H1 (cell line): ENCODE results near the gene KCNG3. TPM values are rescaled to one million over a fixed set of nuclear protein-coding genes. Genes with fewer than 3 reads are reported as not detected.

Experiments
- CTCF ChIA-PET: fragments of 300-600 bp; sonication (Branson Sonifier 250); formaldehyde crosslinking; loops from one replicate; lab custom pipeline; 2021; ENCODE audit not compliant: partially characterized antibody; lab: Charles Lee
- POLR2A ChIA-PET: fragments of 300-600 bp; sonication (Branson Sonifier 250); formaldehyde crosslinking; loops from one replicate; lab custom pipeline; 2021; ENCODE audit warnings: inconsistent platforms; ENCODE audit not compliant: partially characterized antibody; lab: Charles Lee
- DNase-seq, 2 experiments: peaks; one replicate each; pipeline versions ENCODE4 v3.0.0 to v3.0.0-alpha.2; 2010 to 2022; ENCODE audit warnings: low spot score in 2 of 2, low read depth in 1 of 2, mixed read lengths in 1 of 2
- FAIRE-seq: peaks from 2 replicates; lab custom pipeline; 2011; peaks lifted over from hg19 to GRCh38; lab: Jason Lieb, UNC
- H2AFZ ChIP-seq: 2 replicates; pipeline ENCODE4 v1.8.1; 2012; ENCODE audit warnings: low read length, inconsistent platforms
- H2AK5ac ChIP-seq: 2 replicates; pipeline ENCODE4 v1.6.1; 2013; ENCODE audit warnings: low read depth, low read length
- H2BK120ac ChIP-seq: replicated peaks from 2 replicates; pipeline ENCODE3; 2013; ENCODE audit warnings: low read depth, low read length, inconsistent platforms
- H2BK12ac ChIP-seq: 2 replicates; pipeline ENCODE4 v1.6.1; 2013; ENCODE audit warnings: low read depth, low read length
- H2BK15ac ChIP-seq: 2 replicates; pipeline ENCODE4 v1.6.1; 2013; ENCODE audit warnings: low read length
- H2BK20ac ChIP-seq: 2 replicates; pipeline ENCODE4 v1.6.1; 2013; ENCODE audit warnings: low read length
- H2BK5ac ChIP-seq: 2 replicates; pipeline ENCODE4 v1.6.1; 2013; ENCODE audit warnings: low read depth, low read length
- H3K14ac ChIP-seq: 2 replicates; pipeline ENCODE4 v1.6.1; 2013; ENCODE audit warnings: inconsistent platforms; ENCODE audit not compliant: insufficient read length
- H3K18ac ChIP-seq: 2 replicates; pipeline ENCODE4 v1.6.1; 2013; ENCODE audit warnings: low read length; ENCODE audit errors: extremely low read depth
- H3K23ac ChIP-seq: 2 replicates; pipeline ENCODE4 v1.6.1; 2013; ENCODE audit warnings: inconsistent platforms; ENCODE audit not compliant: insufficient read length
- H3K23me2 ChIP-seq: 2 replicates; pipeline ENCODE4 v1.6.1; 2013; ENCODE audit warnings: low read depth, low read length
- H3K27ac ChIP-seq: 2 replicates; pipeline ENCODE4 v1.6.1; 2011; ENCODE audit warnings: low read depth, low read length, inconsistent platforms
- H3K27me3 ChIP-seq, 4 experiments: replicated peaks in 1 of 4; 1 replicate in 1 of 4; 2 replicates in 3 of 4; pipeline versions ENCODE4 v1.6.1 to v1.8.1; 2011 to 2013; ENCODE audit warnings: low read length in 3 of 4, mild to moderate bottlenecking in 3 of 4, inconsistent platforms in 2 of 4, mixed read lengths in 2 of 4, moderate library complexity in 1 of 4; ENCODE audit not compliant: control insufficient read depth in 3 of 4, insufficient read depth in 3 of 4; ENCODE audit errors: extremely low read depth in 1 of 4
- H3K36me3 ChIP-seq, 4 experiments: 2 replicates each; pipeline versions ENCODE4 v1.6.1 to v1.8.1; 2011 to 2013; ENCODE audit warnings: mild to moderate bottlenecking in 4 of 4, low read length in 3 of 4, moderate library complexity in 2 of 4, control low read depth in 1 of 4, inconsistent platforms in 1 of 4; ENCODE audit not compliant: insufficient read depth in 4 of 4, control insufficient read depth in 2 of 4
- H3K4ac ChIP-seq: replicated peaks from 2 replicates; pipeline ENCODE3; 2013; ENCODE audit warnings: low read length, low read depth, mixed read lengths, inconsistent platforms; ENCODE audit not compliant: insufficient read length
- H3K4me1 ChIP-seq, 4 experiments: replicated peaks in 1 of 4; 1 replicate in 1 of 4; 2 replicates in 3 of 4; pipeline versions ENCODE4 v1.6.1 to v1.8.1; 2011 to 2013; ENCODE audit warnings: low read length in 3 of 4, inconsistent platforms in 2 of 4, mixed read lengths in 1 of 4; ENCODE audit not compliant: insufficient read depth in 4 of 4, control insufficient read depth in 3 of 4
- H3K4me2 ChIP-seq, 2 experiments: 2 replicates each; pipeline versions ENCODE4 v1.6.1 to v1.8.1; 2011 to 2013; ENCODE audit warnings: low read depth in 2 of 2, low read length in 2 of 2, control low read depth in 1 of 2, inconsistent platforms in 1 of 2, mild to moderate bottlenecking in 1 of 2; ENCODE audit not compliant: insufficient read depth in 1 of 2
- H3K4me3 ChIP-seq, 4 experiments: fragments of 200-600, 300-600 bp in 1 of 4; sonication (generic), shearing (Covaris generic), sonication (Bioruptor Twin) in 1 of 4; 2 replicates each; pipeline versions ENCODE4 v1.5.1 to v1.8.1; 2011 to 2016; ENCODE audit warnings: low read length in 4 of 4, low read depth in 3 of 4, control low read depth in 2 of 4, inconsistent platforms in 2 of 4, mild to moderate bottlenecking in 2 of 4, mixed read lengths in 1 of 4, moderate library complexity in 1 of 4; ENCODE audit not compliant: insufficient read depth in 2 of 4; ENCODE audit errors: extremely low read depth in 1 of 4
- H3K56ac ChIP-seq: replicated peaks from 2 replicates; pipeline ENCODE3; 2013; ENCODE audit warnings: low read depth, mild to moderate bottlenecking, mixed read lengths, low read length, inconsistent platforms; ENCODE audit not compliant: insufficient read length
- H3K79me1 ChIP-seq: 2 replicates; pipeline ENCODE4 v1.6.1; 2013; ENCODE audit warnings: low read depth, low read length, control low read depth
- H3K79me2 ChIP-seq, 2 experiments: 2 replicates each; pipeline versions ENCODE4 v1.6.1 to v1.8.1; 2012 to 2013; ENCODE audit warnings: low read length in 2 of 2, mild to moderate bottlenecking in 2 of 2, inconsistent platforms in 1 of 2; ENCODE audit not compliant: insufficient read depth in 2 of 2, control insufficient read depth in 1 of 2
- H3K9ac ChIP-seq, 4 experiments: replicated peaks in 1 of 4; 1 replicate in 1 of 4; 2 replicates in 3 of 4; pipeline versions ENCODE4 v1.6.1 to v1.8.1; 2011 to 2013; ENCODE audit warnings: low read depth in 3 of 4, low read length in 3 of 4, control low read depth in 2 of 4, mild to moderate bottlenecking in 2 of 4, moderate library complexity in 2 of 4, inconsistent platforms in 1 of 4; ENCODE audit errors: extremely low read depth in 1 of 4
- H3K9me3 ChIP-seq, 2 experiments: 2 replicates each; pipeline versions ENCODE4 v1.6.1 to v1.8.1; 2012 to 2013; ENCODE audit warnings: mild to moderate bottlenecking in 2 of 2, moderate library complexity in 2 of 2, control low read depth in 1 of 2, inconsistent platforms in 1 of 2, low read depth in 1 of 2, low read length in 1 of 2, mixed read lengths in 1 of 2; ENCODE audit not compliant: insufficient read depth in 2 of 2
- H4K20me1 ChIP-seq, 2 experiments: replicated peaks in 1 of 2; 2 replicates each; pipeline versions ENCODE3 to v1.8.1; 2011 to 2013; ENCODE audit warnings: inconsistent platforms in 2 of 2, low read length in 2 of 2, mild to moderate bottlenecking in 1 of 2; ENCODE audit not compliant: insufficient read depth in 2 of 2, control insufficient read depth in 1 of 2
- H4K5ac ChIP-seq: 2 replicates; pipeline ENCODE4 v1.6.1; 2013; ENCODE audit warnings: low read length, low read depth, mixed read lengths, inconsistent platforms; ENCODE audit not compliant: insufficient read length
- H4K8ac ChIP-seq: 2 replicates; pipeline ENCODE4 v1.8.0; 2013; ENCODE audit warnings: mild to moderate bottlenecking, moderate library complexity, low read length, inconsistent platforms; ENCODE audit not compliant: insufficient read depth; ENCODE audit errors: extremely low read depth
- H4K91ac ChIP-seq: replicated peaks from 2 replicates; pipeline ENCODE3; 2013; ENCODE audit warnings: low read length, mixed read lengths, inconsistent platforms; ENCODE audit not compliant: insufficient read length
- ATF2 ChIP-seq: IDR thresholded peaks from 2 replicates; pipeline ENCODE4 v1.6.1; 2012; ENCODE audit warnings: low read length, inconsistent platforms
- CEBPB ChIP-seq: IDR thresholded peaks from 2 replicates; pipeline ENCODE4 v1.6.1; 2012; ENCODE audit warnings: low read depth, low read length
- CHD2 ChIP-seq: IDR thresholded peaks from 2 replicates; pipeline ENCODE4 v1.6.1; 2012; ENCODE audit warnings: low read length, improper control_type of control experiment
- CTCF ChIP-seq, 3 experiments: IDR thresholded peaks; 1 replicate in 2 of 3; 2 replicates in 1 of 3; pipeline versions ENCODE4 v1.5.1 to v1.6.1; 2011; ENCODE audit warnings: low read length in 3 of 3, mild to moderate bottlenecking in 3 of 3, inconsistent platforms in 2 of 3, low read depth in 1 of 3, moderate library complexity in 1 of 3; ENCODE audit not compliant: insufficient read depth in 1 of 3; ENCODE audit errors: control extremely low read depth in 1 of 3
- HDAC6 ChIP-seq: IDR thresholded peaks from one replicate; pipeline ENCODE4 v1.7.1; 2012; ENCODE audit warnings: low read depth, mild to moderate bottlenecking, inconsistent platforms, low read length, moderate library complexity
- KDM5A ChIP-seq: fragments of 200-600 bp; IDR thresholded peaks from 2 replicates; pipeline ENCODE4 v1.7.1; 2012; ENCODE audit warnings: mild to moderate bottlenecking, low read length, inconsistent platforms, mixed read lengths
- MAFK ChIP-seq: IDR thresholded peaks from 2 replicates; pipeline ENCODE4 v1.6.1; 2012; ENCODE audit warnings: low read depth, mild to moderate bottlenecking, improper control_type of control experiment, low read length
- SAP30 ChIP-seq: fragments of 300-600 bp; sonication (generic); IDR thresholded peaks from 2 replicates; pipeline ENCODE4 v1.7.1; 2012; ENCODE audit warnings: low read length, moderate library complexity, mild to moderate bottlenecking, inconsistent platforms; ENCODE audit not compliant: insufficient read depth, insufficient replicate concordance
- SP1 ChIP-seq: IDR thresholded peaks from 2 replicates; pipeline ENCODE4 v1.6.1; 2011; ENCODE audit warnings: low read depth, low read length
- TAF1 ChIP-seq: IDR thresholded peaks from 2 replicates; pipeline ENCODE4 v1.6.1; 2011; ENCODE audit warnings: mild to moderate bottlenecking, low read depth, low read length
- WGBS, 2 experiments: shearing (Covaris generic) in 1 of 2; methylation state at CpG; one replicate each; pipeline versions ENCODE4 v1.1.6 to v1.1.7; 2013 to 2015; ENCODE audit warnings: low lambda C conversion rate in 2 of 2, mixed read lengths in 2 of 2, inconsistent platforms in 1 of 2, low coverage in 1 of 2, missing lambda C conversion rate in 1 of 2; ENCODE audit not compliant: insufficient replicate concordance in 2 of 2, insufficient coverage in 1 of 2, insufficient read length in 1 of 2; ENCODE audit errors: extremely low coverage in 1 of 2, missing lambda C conversion rate in 1 of 2; 5-methylcytosine and 5-hydroxymethylcytosine counted together
- polyA plus RNA-seq, 7 experiments: library from polyadenylated mRNA; depleted of rRNA in 3 of 7; stranded (reverse) in 5 of 7; unstranded in 2 of 7; fragments of >200 nt in 5 of 7; fragments of 200-250 nt in 2 of 7; gene quantifications; 1 replicate in 5 of 7; 2 replicates in 1 of 7; 4 replicates in 1 of 7; pipeline versions ENCODE4 v1.2.1 to v1.2.3, GENCODE V29; 2011 to 2013; ENCODE audit warnings: missing spikeins in 2 of 7, mixed read lengths in 2 of 7
- total RNA-seq: library from RNA; stranded (reverse); fragmentation: NEBNext Ultra II Directional; extraction: Animal tissue kit (Norgen Biotek cat#: 25700); gene quantifications from 2 replicates; pipeline ENCODE4 v1.2.1, GENCODE V29; 2021

The KCNG3 gene
- total and polyA plus RNA-seq, 2 of the 8 experiments (the other 6 are each of a cell fraction or from before 2014, with no cell fraction given): 8.1 to 21.3 TPM

- H3K18ac ChIP-seq: no peak overlapping the region
- peaks cover 0 to 5% (median 0%) of the 10 kb centered on the region in 4 experiments; a peak in 1 of 8 replicates for H3K36me3 ChIP-seq
- no peak overlapping the region for H2BK15ac ChIP-seq
- no peak overlapping the region for H4K91ac ChIP-seq
- DNase-seq: no peak
- H2AFZ ChIP-seq: no peak overlapping the region
- no peak overlapping the region for H3K23ac ChIP-seq
- no peak overlapping the region for H2BK20ac ChIP-seq
- H3K9ac ChIP-seq: no peak overlapping the region
- H3K14ac ChIP-seq: no peak overlapping the region
- H3K56ac ChIP-seq: no peak overlapping the region
- no peak overlapping the region for H2AK5ac ChIP-seq
- H2BK12ac ChIP-seq: no peak overlapping the region
- H3K27ac ChIP-seq: no peak overlapping the region
- H3K4me1 ChIP-seq: peaks cover 0 to 5% (median under 1%) of the 10 kb centered on the region in 4 experiments; a peak in 4 of 7 replicates
- no peaks in the 10 kb centered on the region for H3K23me2 ChIP-seq
- H3K79me1 ChIP-seq: peaks cover 5% of the 10 kb centered on the region
- FAIRE-seq: no peak
- H3K79me2 ChIP-seq: peaks cover 4 to 85% of the 10 kb centered on the region in 2 experiments; a peak in 3 of 4 replicates
- no peak overlapping the region for H3K4ac ChIP-seq
- H3K4me3 ChIP-seq: no peak overlapping the region
- H4K8ac ChIP-seq: no peak overlapping the region
- no peak overlapping the region for H2BK5ac ChIP-seq
- H4K5ac ChIP-seq: no peak overlapping the region
- ChIA-PET CTCF (no interaction called here), POLR2A (no interaction called here)
- H4K20me1 ChIP-seq: peaks cover 5 to 8% of the 10 kb centered on the region in 2 experiments
- H3K4me2 ChIP-seq: no peak overlapping the region
- H3K9me3 ChIP-seq: no peaks in the 10 kb centered on the region
- 95% methylated on average over 2 of the region's 2 CpGs; no CpG with 5 or more reads in 1 of the 2 experiments for WGBS, 2 experiments
- H3K27me3 ChIP-seq: no peaks in the 10 kb centered on the region
- H2BK120ac ChIP-seq: no peak overlapping the region
- TF ChIP-seq KDM5A: no peak
- no peak for TF ChIP-seq MAFK
- no peak for TF ChIP-seq SP1
- no peak for TF ChIP-seq CEBPB
- no peak for TF ChIP-seq CTCF (IDR thresholded peaks at IDR 0.05; ENCODE audit: control extremely low read depth in 1 of 3, insufficient read depth in 1 of 3, low read depth in 1 of 3, low read length in 3 of 3)
- no peak for TF ChIP-seq ATF2
- no peak for TF ChIP-seq TAF1
- TF ChIP-seq SAP30: no peak
- no peak for TF ChIP-seq HDAC6
- TF ChIP-seq CHD2: no peak
These were observed 41.2 kb downstream of the KCNG3 start for GRCh38 chr2:42452545-42452944.
